KMS-11 (cell line): ENCODE data around the gene ATP8A2.
"Not testable (repeated sequence)": the region's sequence is repeated elsewhere in the genome, so short reads cannot be mapped to it uniquely, and the experiment has no call there.

Experiments
- H2AFZ ChIP-seq: fragments of 200-600 bp; sonication (generic); 2 replicates; pipeline ENCODE4 v1.6.1; 2016; ENCODE audit warnings: antibody characterized with exemption, mixed run types, low read depth
- H3K27ac ChIP-seq: fragments of 200-600 bp; sonication (generic); 2 replicates; pipeline ENCODE4 v1.6.1; 2016; ENCODE audit warnings: mild to moderate bottlenecking, mixed run types
- H3K27me3 ChIP-seq: fragments of 200-600 bp; sonication (generic); 2 replicates; pipeline ENCODE4 v1.6.1; 2017; ENCODE audit warnings: mild to moderate bottlenecking, low read depth, mixed run types, moderate library complexity; ENCODE audit not compliant: insufficient read depth
- H3K36me3 ChIP-seq: fragments of 200-600 bp; sonication (generic); 2 replicates; pipeline ENCODE4 v1.6.1; 2017; ENCODE audit warnings: mild to moderate bottlenecking, mixed run types; ENCODE audit not compliant: insufficient read depth
- H3K4me1 ChIP-seq: fragments of 200-600 bp; sonication (generic); 2 replicates; pipeline ENCODE4 v1.6.1; 2016; ENCODE audit warnings: mild to moderate bottlenecking, low read depth, mixed run types; ENCODE audit not compliant: poor library complexity, severe bottlenecking
- H3K4me2 ChIP-seq: fragments of 200-600 bp; sonication (generic); 2 replicates; pipeline ENCODE4 v1.7.0; 2016; ENCODE audit warnings: mild to moderate bottlenecking, mixed run types
- H3K4me3 ChIP-seq: fragments of 200-600 bp; sonication (generic); IDR thresholded peaks from 2 replicates; pipeline ENCODE4 v1.6.1; 2017; ENCODE audit warnings: low read depth, low read length, mixed read lengths; ENCODE audit not compliant: insufficient read depth
- H3K79me2 ChIP-seq: fragments of 200-600 bp; sonication (generic); 2 replicates; pipeline ENCODE4 v1.6.1; 2016; ENCODE audit warnings: low read depth, mixed run types; ENCODE audit not compliant: insufficient read depth
- H3K9ac ChIP-seq: fragments of 200-600 bp; sonication (generic); 2 replicates; pipeline ENCODE4 v1.6.1; 2016; ENCODE audit warnings: mild to moderate bottlenecking, mixed run types
- H4K20me1 ChIP-seq: fragments of 200-600 bp; sonication (generic); 2 replicates; pipeline ENCODE4 v1.6.1; 2016; ENCODE audit warnings: mild to moderate bottlenecking, mixed run types; ENCODE audit not compliant: insufficient read depth
- TF ChIP-seq, protein P1 (sequence below): fragments of 200-600 bp; sonication (generic); conservative IDR thresholded peaks from 2 replicates; pipeline ENCODE4 v1.6.1; 2017; ENCODE audit warnings: low read depth, mild to moderate bottlenecking, antibody characterized with exemption, low read length, moderate library complexity, mixed read lengths

Gene ATP8A2

DNA sequence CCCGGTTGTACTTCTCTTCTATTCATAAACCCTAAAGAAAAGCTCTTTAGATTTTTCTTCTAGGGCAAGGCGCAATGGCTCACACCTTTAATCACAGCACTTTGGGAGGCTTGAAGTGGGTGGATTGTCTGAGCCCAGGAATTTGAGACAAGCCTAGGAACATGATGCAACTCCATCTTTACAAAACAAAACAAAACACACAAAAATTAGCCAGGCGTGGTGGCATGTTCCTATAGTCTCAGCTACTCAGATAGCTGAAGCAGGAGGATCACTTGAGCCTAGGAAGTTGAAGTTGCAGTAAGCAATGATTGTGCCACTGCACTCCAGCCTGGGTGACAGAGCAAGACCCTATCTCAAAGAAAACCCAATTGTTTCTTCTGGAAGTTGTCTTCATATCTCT lies 439.7 kb downstream of the ATP8A2 start:
- Histone ChIP-seq H3K36me3 (no peaks in the 10 kb centered on the region), H3K27ac (no peak overlapping the region), H3K27me3 (no peaks in the 10 kb centered on the region), H3K4me3 (no peak overlapping the region), H2AFZ (no peak overlapping the region), H3K9ac (no peak overlapping the region), H3K4me2 (no peak overlapping the region), H4K20me1 (no peaks in the 10 kb centered on the region), H3K4me1 (peaks cover 16% of the 10 kb centered on the region), H3K79me2 (no peaks in the 10 kb centered on the region)
- TF ChIP-seq, protein P1, sequence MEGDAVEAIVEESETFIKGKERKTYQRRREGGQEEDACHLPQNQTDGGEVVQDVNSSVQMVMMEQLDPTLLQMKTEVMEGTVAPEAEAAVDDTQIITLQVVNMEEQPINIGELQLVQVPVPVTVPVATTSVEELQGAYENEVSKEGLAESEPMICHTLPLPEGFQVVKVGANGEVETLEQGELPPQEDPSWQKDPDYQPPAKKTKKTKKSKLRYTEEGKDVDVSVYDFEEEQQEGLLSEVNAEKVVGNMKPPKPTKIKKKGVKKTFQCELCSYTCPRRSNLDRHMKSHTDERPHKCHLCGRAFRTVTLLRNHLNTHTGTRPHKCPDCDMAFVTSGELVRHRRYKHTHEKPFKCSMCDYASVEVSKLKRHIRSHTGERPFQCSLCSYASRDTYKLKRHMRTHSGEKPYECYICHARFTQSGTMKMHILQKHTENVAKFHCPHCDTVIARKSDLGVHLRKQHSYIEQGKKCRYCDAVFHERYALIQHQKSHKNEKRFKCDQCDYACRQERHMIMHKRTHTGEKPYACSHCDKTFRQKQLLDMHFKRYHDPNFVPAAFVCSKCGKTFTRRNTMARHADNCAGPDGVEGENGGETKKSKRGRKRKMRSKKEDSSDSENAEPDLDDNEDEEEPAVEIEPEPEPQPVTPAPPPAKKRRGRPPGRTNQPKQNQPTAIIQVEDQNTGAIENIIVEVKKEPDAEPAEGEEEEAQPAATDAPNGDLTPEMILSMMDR = no peak

DNA sequence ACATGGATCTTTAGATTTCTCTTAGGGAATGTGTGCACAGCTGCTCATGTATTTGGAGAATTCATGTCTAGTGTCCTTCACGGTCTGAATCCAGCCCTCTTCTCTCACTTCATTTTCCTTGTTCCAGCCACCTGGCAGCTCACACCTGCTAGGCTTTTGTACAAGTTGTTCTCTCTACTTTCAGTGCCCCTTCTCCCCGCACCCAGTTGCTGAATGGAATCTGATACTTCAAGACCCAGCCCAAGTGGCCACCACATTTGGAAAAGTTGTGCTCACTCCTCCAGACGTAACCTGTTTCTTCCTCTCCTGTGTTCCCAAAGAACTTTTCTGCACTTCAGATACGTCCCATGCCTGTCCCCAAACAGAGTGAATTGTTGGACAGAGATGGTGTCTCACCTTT lies 444.5 kb downstream of the ATP8A2 start:
- Histone ChIP-seq H3K4me1 (no peaks in the 10 kb centered on the region), H2AFZ (no peak overlapping the region), H3K79me2 (no peaks in the 10 kb centered on the region), H3K27ac (no peak overlapping the region), H3K4me3 (no peak overlapping the region), H4K20me1 (no peaks in the 10 kb centered on the region), H3K36me3 (no peaks in the 10 kb centered on the region), H3K4me2 (no peak overlapping the region), H3K9ac (no peak overlapping the region), H3K27me3 (no peaks in the 10 kb centered on the region)
- TF ChIP-seq, protein P1 = no peak

DNA sequence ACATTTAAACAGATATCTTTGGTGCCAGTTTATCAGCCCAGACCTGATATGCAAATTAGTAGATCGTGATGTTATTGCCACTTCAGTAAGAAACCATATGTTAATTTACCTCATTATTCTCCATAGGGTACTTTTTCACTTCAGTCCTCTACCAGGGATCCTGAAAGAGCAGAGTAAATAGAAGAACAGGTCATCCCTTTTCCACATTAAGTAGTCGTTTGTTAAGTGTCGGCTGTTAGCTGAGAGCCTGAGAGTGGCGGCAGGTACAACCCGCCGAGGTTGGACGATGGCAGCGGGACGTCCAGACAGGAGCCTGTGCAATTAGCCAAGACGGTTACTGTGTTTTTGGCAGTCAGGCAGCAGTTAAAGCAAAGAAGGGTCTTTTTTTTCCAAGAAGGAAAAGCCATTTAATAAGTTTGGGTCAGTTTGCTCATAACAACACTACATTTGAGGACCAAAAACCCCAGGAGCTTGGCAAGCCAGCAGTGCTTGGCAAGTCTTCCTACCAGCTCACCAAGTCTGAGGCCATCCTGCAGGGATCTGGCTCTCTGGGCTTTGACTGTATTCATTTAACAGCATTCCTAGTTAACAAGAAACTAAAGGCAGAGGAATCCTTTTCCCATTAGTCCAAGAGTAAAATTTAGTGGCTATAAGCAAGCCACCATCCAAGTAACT lies 448.2 kb downstream of the ATP8A2 start:
- H3K27ac ChIP-seq = no peak overlapping the region
- H3K79me2 ChIP-seq = no peaks in the 10 kb centered on the region
- no peaks in the 10 kb centered on the region for H3K36me3 ChIP-seq
- no peak overlapping the region for H3K9ac ChIP-seq
- H4K20me1 ChIP-seq = no peaks in the 10 kb centered on the region
- H3K4me1 ChIP-seq = no peaks in the 10 kb centered on the region
- H2AFZ ChIP-seq = no peak overlapping the region
- TF ChIP-seq, protein P1 = no peak
- H3K27me3 ChIP-seq = no peaks in the 10 kb centered on the region
- no peak overlapping the region for H3K4me3 ChIP-seq
- H3K4me2 ChIP-seq = no peak overlapping the region

DNA sequence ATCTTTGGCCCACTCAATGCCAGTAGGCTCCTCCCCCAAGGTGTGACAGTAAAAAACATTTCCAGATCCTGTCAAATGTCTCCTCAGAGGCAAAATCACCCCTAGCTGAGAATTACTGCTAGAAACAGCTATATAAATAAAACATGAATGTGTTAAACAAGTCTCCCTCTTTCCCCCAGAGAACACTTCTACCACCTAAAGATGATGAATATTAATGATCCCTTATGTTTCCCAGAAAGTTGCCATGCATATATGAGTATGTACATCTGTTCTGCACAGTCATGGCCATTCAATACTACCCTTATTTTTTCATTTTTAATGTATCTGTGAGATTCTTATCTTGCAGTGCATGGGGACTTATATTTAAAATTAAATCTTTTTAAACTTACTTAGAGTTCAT lies 450.0 kb downstream of the ATP8A2 start:
- H3K27ac ChIP-seq = no peak overlapping the region
- no peak overlapping the region for H3K4me2 ChIP-seq
- TF ChIP-seq, protein P1 = no peak
- H3K4me1 ChIP-seq = no peaks in the 10 kb centered on the region
- H2AFZ ChIP-seq = no peak overlapping the region
- no peaks in the 10 kb centered on the region for H3K79me2 ChIP-seq
- no peaks in the 10 kb centered on the region for H3K27me3 ChIP-seq
- H3K36me3 ChIP-seq = no peaks in the 10 kb centered on the region
- H4K20me1 ChIP-seq = no peaks in the 10 kb centered on the region
- no peak overlapping the region for H3K9ac ChIP-seq
- H3K4me3 ChIP-seq = no peak overlapping the region

DNA sequence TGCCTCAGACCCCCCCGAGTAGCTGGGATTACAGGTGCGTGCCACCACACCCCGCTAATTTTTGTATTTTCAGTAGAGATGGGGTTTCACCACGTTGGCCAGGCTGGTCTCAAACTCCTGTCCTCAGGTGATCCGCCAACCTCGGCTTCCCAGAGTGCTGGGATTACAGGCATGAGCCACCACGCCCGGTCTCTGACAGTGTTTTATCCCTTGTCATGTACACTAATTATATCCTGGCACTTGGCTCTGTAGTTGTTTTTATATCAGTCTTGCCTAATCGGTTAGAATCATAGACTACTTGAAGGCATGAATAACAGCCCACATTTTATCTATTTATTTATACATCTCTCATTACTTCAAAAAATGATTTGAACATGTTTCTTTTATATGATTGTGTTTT lies 455.4 kb downstream of the ATP8A2 start:
- not testable (repeated sequence) for H3K4me3 ChIP-seq, H4K20me1 ChIP-seq, H3K4me2 ChIP-seq, H3K36me3 ChIP-seq, H3K4me1 ChIP-seq, H3K27ac ChIP-seq, H2AFZ ChIP-seq, H3K79me2 ChIP-seq, H3K9ac ChIP-seq, H3K27me3 ChIP-seq
